ENCODE data around the gene OBI1. TPM values are rescaled to one million over a fixed set of nuclear protein-coding genes. Genes with fewer than 3 reads are reported as not detected.
A peak's percentile ranks its signal among the peaks of the same experiment; 100 is the strongest.

The OBI1 gene
- 14.9 TPM for total RNA-seq

DNA sequence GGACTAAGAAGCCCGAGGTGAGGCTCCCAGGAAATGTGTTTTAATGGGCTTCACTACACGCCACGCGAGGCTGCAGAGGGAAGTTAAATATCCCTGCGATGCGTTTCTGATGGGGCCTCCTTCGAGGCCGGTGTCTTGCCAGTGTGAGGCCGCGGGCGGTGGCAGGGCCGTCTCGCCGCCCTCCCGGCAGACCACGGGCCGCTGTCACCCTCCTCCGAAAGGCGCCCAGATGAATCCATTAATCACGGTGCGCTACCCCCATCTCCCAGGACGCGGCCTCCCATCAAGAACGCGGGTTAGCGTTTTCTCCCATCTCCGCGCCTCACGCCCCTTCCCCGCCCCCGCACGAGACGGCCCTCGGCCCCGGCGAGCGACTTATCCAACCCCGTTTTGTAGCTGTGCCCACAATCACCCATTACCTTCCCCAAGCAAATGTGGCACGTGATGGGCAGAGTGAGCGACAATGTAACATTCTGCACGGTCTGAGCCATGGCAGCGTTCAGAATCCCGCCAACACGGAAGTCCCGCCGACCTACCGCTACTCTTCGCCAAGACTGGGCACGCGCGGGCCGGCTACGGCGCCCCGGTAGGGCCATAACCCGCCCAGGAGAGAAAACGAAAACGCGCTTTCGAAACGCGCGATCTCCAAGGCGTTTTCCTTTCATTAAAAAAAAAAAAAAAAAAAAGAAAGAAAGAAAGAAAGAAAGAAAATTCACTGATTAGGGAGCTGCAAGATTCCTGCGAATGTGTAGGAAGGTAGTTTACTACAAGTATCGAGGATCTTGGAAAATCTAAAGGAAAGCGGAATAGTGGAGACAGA is at the start of gene OBI1:
OBI1 (minus strand) TSS at position 526 of the 820 bp plus-strand sequence; CDS start at position 491, 35 bp downstream.
- DNase-seq (ENCODE audit: low spot score), result peak; percentile 91

DNA sequence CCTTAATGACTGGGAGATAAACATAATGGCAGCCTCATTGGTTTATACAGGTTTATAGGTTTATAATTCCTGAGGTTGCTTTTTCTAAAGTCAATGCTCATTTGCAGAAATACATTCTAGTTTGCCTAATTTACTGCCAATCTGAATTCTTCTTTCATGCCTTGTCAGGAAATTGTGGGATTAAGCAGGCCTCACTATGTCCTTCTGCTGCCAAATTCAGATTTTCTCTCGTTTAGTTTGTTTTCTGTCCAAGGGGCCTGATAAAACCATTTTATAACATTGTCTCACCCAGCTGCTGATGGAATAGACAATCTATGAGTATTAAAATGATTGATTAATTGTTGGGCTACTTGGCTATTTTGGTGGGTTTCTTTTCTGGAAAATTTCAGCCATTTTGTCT is 42.4 kb upstream of the OBI1 start:
- no peak for DNase-seq (ENCODE audit: low spot score)

DNA sequence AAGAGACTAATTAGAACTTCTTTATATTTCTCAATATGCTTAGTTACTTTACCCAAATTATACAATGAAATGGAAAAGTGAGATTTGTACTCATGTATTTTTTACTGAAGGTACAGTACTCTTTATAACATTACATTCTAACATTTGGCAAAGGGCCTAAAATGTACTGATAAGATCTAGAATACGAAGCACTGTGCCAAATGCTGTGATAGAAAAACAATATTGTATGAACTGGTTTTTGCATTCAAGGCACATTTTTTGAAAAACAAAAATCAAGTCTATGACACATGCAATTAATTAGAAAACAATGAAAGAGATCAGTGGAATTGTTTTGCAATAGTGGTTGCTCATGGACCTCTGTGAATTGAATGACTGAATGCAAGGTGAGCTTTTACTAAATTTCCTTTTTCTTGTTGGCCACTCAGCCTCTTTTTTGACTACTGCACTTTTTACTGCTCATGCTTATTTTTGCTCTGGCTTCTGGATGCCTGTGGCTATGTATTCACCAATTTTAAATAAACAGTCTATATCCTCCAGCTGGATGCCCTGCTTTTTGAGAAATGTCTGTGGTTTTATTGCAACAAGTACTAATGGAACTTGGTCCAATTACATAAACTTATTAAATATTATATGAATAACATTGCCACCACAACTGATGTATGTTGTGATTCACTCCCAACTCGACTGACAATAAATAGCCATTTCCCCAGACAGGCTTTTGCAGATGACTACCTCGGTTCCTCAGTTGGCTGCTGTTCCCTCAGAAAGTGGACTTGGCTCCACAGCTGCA is 41.4 kb upstream of the OBI1 start:
- DNase-seq (ENCODE audit: low spot score), result no peak

DNA sequence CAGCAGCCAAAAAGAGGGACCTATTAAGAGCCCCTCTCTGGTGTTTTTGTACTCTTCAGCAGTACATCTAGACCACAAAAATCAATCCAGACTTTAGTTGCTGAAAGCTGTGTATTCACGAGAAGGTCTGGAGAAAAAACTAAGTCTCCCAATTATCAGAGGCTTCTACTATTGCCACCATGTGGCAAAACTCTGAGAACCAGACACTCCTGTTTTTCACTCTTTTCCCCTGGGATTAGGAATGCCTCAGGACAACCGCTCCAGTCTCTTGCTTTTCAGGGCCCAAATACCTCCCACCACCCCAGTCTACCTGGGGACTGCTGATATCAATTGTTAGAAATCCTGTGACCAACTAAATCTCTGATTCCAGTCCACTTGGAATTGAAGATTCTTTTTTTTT is 30.1 kb upstream of the OBI1 start:
- no peak for DNase-seq (ENCODE audit: low spot score)

GRCh38 chr13:78686461-78686860 is 27.5 kb upstream of the OBI1 start:
- no peak for DNase-seq (ENCODE audit: low spot score)

DNA sequence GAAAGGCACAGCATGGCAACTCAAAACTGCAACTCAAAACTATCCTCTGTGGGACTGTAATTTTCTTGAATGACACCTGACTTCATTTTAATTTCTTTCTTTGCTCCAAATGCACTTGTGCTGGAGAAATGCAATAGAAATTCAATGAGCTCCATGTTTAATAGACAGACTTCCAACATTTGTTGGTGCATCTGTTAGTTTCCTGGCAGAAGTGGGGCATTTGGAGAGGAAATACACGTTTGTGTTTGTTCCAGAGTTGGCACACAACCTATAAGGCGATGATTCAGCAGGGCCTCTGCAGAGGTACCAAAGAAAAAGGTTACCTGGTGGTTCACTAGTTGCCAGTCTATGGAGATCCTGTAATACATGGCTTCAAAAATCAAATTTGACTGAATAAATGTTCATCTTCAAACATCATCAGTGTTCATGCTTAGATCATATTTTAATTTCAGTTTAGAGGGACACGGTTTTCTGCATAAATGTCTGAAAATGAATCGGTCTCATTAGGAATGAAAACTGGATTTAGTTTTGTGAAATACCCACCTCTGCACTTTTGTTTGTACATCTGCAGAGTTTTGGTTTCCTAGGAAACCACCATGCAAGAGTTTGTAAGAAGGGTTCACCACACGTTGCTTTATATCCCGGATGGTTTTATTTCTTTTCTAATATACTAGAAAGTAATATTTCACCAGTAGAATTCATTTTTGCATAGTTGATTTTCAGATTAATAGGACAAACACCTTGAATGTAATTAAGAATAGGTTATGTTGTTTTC is 21.8 kb upstream of the OBI1 start:
- DNase-seq (ENCODE audit: low spot score), result no peak

- DNase-seq (ENCODE audit: low spot score), result no peak
Observed at GRCh38 chr13:78680115-78680561, 21.2 kb upstream of the OBI1 start.

GRCh38 chr13:78679329-78679728 is 20.4 kb upstream of the OBI1 start:
- no peak for DNase-seq (ENCODE audit: low spot score)

DNA sequence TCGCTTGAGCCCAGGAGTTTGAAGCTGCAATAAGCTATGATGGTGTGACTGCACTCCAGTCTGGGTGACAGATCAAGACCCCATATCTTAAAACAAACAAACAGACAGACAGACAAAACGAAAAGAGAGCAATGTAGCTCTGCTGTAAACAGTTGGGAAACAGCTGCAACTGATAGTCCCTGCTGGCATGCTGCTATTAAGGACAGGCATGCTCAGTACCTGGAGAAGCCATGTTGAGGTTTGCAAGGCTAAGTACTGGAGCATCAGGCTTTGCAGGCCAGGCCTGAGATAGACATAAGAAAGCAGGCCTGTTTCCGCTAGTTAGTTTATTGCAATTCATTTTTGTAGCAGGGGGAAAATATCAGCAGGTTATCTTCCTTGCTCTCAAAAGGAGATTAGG is 16.2 kb upstream of the OBI1 start:
- DNase-seq (ENCODE audit: low spot score), result no peak

- DNase-seq (ENCODE audit: low spot score), result no peak
Observed at GRCh38 chr13:78674638-78675037, 15.7 kb upstream of the OBI1 start.

- no peak for DNase-seq (ENCODE audit: low spot score)
Observed at GRCh38 chr13:78662467-78662866, 3.5 kb upstream of the OBI1 start.

DNA sequence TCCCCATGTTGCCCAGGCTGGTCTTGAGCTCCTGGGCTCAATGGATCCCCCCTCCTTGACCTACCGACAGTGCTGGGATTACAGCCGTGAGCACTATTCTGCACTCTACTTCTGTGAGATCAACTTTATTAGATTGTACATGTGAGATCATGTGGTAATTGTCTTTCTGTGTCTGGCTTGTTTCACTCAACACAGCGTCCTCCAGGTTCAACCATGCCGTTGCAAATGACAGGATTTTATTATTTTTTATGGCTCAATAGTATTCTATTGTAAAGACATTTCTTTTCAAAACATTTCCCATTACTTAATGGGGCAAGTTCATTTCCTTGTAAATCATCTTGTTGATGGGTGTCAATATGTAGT is 1.5 kb upstream of the OBI1 start:
- DNase-seq (ENCODE audit: low spot score), result no peak

DNA sequence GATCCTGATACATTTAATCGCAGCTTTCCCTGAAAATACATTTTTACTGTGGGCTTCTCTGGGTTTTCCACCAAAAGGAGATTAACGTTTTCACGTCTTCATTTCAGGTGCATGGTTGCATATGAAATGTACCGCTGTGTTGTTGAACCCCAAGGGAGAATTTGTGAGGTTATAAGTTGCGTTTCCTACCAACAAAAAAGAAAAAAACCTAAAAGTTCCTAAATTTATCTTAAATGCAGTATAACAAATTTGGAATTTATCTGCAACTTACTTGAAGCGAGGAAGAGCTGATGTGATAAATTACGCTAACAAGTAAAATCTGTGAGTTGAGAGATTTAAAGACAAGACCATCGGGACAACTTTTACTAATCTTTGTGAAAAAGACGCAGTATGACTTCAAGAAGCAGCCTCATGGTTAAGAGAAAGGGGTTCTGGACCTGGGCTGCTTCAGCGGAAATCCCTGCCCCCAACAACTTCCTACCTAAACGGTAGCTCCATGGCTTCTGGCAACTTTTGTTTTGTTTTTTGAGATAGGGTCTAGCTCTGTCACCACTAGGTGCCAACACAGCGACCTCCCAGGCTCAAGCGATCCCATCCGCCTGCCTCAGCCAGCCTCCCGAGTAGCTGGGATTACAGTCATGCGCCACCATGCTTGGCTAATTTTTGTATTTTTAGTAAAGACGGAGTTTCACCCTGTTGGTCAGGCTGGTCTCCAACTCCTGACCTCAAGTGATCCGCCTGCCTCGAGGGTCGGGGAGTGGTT is 958 bp upstream of the OBI1 start:
- no peak for DNase-seq (ENCODE audit: low spot score)

GRCh38 chr13:78659450-78659730 is 435 bp upstream of the OBI1 start:
- no peak for DNase-seq (ENCODE audit: low spot score)

DNA sequence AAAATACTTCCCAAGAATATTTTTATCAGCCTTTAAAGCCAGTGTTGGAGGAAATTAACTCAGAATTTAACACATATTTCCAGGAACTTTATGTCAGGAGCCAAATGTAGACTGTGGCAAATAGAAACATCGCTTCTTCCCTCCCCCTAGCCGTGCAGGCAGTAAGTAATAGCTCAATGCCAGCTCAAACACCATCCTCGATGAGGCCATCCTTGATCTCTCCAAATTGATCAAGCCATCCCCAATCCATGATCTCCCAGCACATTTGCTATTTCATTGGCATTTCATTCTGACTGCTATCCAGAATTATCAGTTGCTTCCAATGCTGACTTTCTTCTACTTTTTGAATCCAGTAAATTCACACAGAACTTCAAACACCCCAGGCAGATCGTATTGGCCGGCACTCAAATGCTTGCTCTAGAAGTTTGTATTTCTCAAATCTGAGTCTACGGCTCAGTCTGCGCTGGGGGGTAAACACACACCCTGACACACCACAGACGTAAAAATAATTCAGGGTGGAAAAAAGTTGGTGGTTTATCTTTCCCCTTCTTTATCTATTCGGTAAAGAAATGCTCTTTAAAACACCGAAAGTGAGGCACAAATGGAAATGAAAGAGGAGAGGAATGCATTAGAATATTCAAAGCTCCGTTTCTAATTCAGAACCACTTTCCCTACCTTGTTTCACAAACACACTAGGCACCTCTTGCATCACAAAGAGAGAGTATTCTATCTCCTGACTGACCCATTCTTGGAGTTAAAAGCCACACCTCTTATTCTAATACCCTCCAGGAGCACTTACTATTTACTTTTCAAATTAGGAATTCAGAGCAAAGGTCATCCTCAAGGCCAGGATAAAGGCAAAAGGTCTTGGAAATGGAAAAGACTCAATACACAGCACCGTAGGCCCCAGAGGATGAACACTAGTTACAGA is 991 bp downstream of the OBI1 start:
- DNase-seq (ENCODE audit: low spot score), result no peak

- DNase-seq (ENCODE audit: low spot score), result no peak
Observed at GRCh38 chr13:78655906-78656305, 3.0 kb downstream of the OBI1 start.

GRCh38 chr13:78655007-78655406 is 3.9 kb downstream of the OBI1 start:
- no peak for DNase-seq (ENCODE audit: low spot score)

- DNase-seq (ENCODE audit: low spot score), result no peak
Observed at GRCh38 chr13:78652651-78653050, 6.3 kb downstream of the OBI1 start.

GRCh38 chr13:78650717-78651083 is 8.3 kb downstream of the OBI1 start:
- DNase-seq (ENCODE audit: low spot score), result no peak

GRCh38 chr13:78649997-78650716 is 8.8 kb downstream of the OBI1 start:
- no peak for DNase-seq (ENCODE audit: low spot score)

Measured in ureter (tissue), 1 donor.